Neural crest cell (in vitro differentiated cells): ENCODE measurements around the gene SNRPA. TPM values are rescaled to one million over a fixed set of nuclear protein-coding genes. Genes with fewer than 3 reads are reported as not detected.

Experiments
- DNase-seq: peaks from one replicate; pipeline ENCODE4 v3.0.0; 2021; ENCODE audit warnings: low read depth, mixed read lengths, low spot score
- H3K27ac Mint-ChIP-seq: one replicate; pipeline ENCODE4 v1.8.0; 2021; ENCODE audit warnings: mild to moderate bottlenecking, mixed read lengths; ENCODE audit not compliant: unreplicated experiment
- H3K27me3 Mint-ChIP-seq: 2 replicates; pipeline ENCODE4 v1.8.0; 2021; ENCODE audit warnings: low read depth, mild to moderate bottlenecking, mixed read lengths
- H3K36me3 Mint-ChIP-seq: 2 replicates; pipeline ENCODE4 v1.8.0; 2021; ENCODE audit warnings: low read depth, mild to moderate bottlenecking, mixed read lengths
- H3K4me1 Mint-ChIP-seq: 2 replicates; pipeline ENCODE4 v1.8.0; 2021; ENCODE audit warnings: mixed read lengths
- H3K4me3 Mint-ChIP-seq: one replicate; pipeline ENCODE4 v1.8.0; 2021; ENCODE audit warnings: mild to moderate bottlenecking, mixed read lengths
- H3K9me3 Mint-ChIP-seq: 2 replicates; pipeline ENCODE4 v1.8.0; 2021; ENCODE audit warnings: mixed read lengths
- CTCF ChIP-seq: fragments of 200-600 bp; sonication (generic); conservative IDR thresholded peaks from 2 replicates; pipeline ENCODE4 v1.5.0; 2021; ENCODE audit warnings: antibody characterized with exemption, mild to moderate bottlenecking
- total RNA-seq: library from RNA; stranded (reverse); gene quantifications from 2 replicates; pipeline ENCODE4 v1.2.1, GENCODE V29; 2021

Gene SNRPA
- total RNA-seq, 1 donor from 2014 or later: 214 TPM

DNA sequence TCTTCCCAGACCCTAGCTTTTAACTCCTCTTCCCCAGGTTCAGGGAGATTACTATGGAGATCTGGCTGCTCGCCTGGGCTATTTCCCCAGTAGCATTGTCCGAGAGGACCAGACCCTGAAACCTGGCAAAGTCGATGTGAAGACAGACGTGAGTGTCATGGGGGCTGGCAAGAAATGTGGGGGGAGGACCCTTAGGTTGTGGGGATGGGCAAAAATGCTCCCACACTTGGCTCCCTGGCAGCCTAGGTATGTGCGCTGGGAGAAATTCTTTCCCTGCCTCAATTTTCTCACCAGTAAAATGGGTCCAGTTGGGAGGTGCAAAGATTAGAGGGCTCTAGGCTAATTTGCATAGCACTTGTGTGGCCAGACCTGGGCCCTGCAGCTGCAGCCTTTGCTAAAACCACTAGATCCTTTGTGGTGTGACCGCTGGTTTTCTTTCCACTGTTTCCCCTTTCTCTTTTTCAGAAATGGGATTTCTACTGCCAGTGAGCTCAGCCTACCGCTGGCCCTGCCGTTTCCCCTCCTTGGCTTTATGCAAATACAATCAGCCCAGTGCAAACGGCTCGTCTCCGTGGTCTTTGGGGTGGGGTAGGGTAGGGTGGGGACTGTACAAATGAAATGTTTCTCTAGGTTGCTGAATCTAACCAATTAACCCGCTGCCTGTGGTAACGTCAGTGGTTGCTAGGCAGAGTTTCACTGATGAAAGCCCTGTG lies 26.1 kb downstream of the SNRPA start:
- Mint-ChIP-seq H3K9me3 (no peaks in the 10 kb centered on the region), H3K27me3 (no peaks in the 10 kb centered on the region), H3K4me1 (peaks cover 41% of the 10 kb centered on the region), H3K27ac (peak overlapping the region; percentile 100), H3K36me3 (peaks cover 4% of the 10 kb centered on the region), H3K4me3 (peak overlapping the region; percentile 96)
- TF ChIP-seq CTCF: no peak
- peak; percentile 75 for DNase-seq

DNA sequence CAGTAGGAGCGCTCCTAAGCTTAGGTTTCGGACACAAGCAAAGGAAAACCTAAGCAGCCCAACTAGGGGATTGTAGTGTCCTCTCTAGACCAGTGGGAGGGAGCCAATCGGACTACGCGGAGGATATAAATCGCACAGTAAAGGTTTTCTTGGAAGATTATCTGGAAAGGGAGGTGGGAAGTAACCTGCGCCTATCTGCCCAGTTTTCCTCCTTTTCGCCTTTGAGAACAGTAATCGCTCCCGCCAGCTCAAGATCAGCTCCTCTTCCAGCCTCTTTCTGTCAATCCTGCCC lies 26.6 kb downstream of the SNRPA start:
- no peak for TF ChIP-seq CTCF
- Mint-ChIP-seq H3K4me3 (peak overlapping the region; percentile 96), H3K27ac (peak overlapping the region; percentile 100), H3K9me3 (no peaks in the 10 kb centered on the region), H3K27me3 (no peaks in the 10 kb centered on the region), H3K36me3 (peaks cover 5% of the 10 kb centered on the region), H3K4me1 (peaks cover 41% of the 10 kb centered on the region)
- DNase-seq: no peak

DNA sequence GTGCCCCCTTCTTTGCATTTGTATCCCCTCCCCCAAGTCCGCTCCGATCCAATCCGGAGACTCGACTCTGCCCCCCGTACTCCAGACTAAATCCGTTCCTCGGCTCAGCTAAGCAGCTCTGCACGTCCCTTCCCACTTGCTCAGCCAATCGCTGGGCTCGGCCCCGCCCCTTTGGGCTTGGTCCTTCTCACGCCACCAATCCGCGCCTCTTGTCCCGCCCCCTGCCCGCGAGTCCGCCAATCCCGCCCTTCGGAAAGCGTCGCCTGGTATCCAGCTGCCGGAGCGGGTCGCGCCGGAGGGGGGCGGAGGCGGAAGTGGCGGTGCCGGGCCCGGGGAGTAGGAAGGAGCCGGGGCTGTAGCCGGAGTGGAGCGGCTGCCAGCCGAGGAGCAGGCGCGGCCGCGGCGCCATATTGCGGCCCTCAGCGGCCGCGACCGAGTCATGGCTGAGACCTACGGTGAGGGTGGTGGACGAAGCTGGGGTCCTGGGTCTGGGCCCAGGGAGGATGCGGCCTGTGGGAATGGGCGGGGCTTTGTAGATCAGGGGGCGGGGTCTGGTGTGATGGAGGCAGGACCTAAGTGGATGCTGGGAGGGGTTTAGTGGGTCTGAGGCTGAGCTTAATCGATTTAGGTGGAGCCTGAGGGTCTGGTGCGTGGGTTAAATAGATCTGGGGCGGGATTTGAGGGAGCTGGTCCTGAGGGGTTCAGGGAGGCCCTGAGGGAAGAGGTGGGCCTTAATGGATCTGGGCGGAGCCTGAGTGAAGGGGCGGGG lies 27.1 kb downstream of the SNRPA start, which contains the start of gene RAB4B:
TSS of gene RAB4B (plus strand) at position 311 of the 769 bp plus-strand sequence. CDS start at position 440, 129 bp downstream.
- Mint-ChIP-seq H3K4me3 (peak within 1 kb of the TSS; percentile 96), H3K27me3 (no peaks in the 10 kb centered on the region), H3K9me3 (no peaks in the 10 kb centered on the region), H3K36me3 (peaks cover 5% of the 10 kb centered on the region), H3K4me1 (peaks cover 41% of the 10 kb centered on the region), H3K27ac (peak within 1 kb of the TSS; percentile 100)
- peak; percentile 99 for DNase-seq
- TF ChIP-seq CTCF: no peak

- Mint-ChIP-seq H3K4me3 (peak overlapping the region; percentile 96), H3K4me1 (peaks cover 41% of the 10 kb centered on the region)
- no peak for TF ChIP-seq CTCF
Observed at GRCh38 chr19:40778706-40779284, 27.8 kb downstream of the SNRPA start.

DNA sequence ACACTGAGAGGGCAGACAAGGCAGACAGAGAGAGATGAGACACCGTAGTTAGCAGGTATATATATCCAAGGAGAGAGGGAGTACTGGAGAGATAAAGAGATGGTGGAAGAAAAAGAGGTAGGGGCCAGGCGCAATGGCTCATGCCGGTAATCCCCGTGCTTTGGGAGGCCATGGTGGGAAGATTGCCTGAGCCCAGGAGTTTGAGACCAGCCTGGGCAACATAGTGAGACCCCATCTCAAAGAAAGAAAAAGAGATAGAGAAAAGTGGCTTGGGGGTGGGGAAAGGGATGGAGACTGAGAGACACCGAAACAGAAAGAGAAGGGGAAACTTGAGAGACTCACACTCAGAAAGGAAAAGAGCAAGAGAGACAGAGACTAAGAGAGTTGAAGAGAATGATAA lies 29.6 kb downstream of the SNRPA start:
- H3K4me3 Mint-ChIP-seq: peak overlapping the region; percentile 42

More at GRCh38 chr19:40778706-40779284, 27.8 kb downstream of the SNRPA start:
- DNase-seq: no peak
- Mint-ChIP-seq H3K27me3 (no peaks in the 10 kb centered on the region), H3K9me3 (no peaks in the 10 kb centered on the region), H3K36me3 (peaks cover 5% of the 10 kb centered on the region), H3K27ac (peak overlapping the region; percentile 100)

More for the DNA sequence above, 29.6 kb downstream of the SNRPA start:
- no peaks in the 10 kb centered on the region for H3K27me3 Mint-ChIP-seq
- H3K27ac Mint-ChIP-seq: no peak overlapping the region
- H3K4me1 Mint-ChIP-seq: peaks cover 30% of the 10 kb centered on the region
- no peak for DNase-seq
- peaks cover 5% of the 10 kb centered on the region for H3K36me3 Mint-ChIP-seq
- H3K9me3 Mint-ChIP-seq: no peaks in the 10 kb centered on the region
- no peak for TF ChIP-seq CTCF
